Endothelial cell of umbilical vein (primary cell): Measurements from ENCODE around the gene RRM1. TPM values are rescaled to one million over a fixed set of nuclear protein-coding genes. Genes with fewer than 3 reads are reported as not detected.

Experiments used
- BruUV-seq: library from RNA; stranded (reverse); fragments of 400-500 nt; replicated peaks from 2 replicates; lab custom pipeline; 2021; lab: Mats Ljungman, UMichigan
- CTCF ChIA-PET: fragments of 300-600, 350-600 bp; sonication (Branson Sonifier 250); formaldehyde crosslinking; loops from one replicate; lab custom pipeline; 2021; ENCODE audit warnings: antibody characterized with exemption, inconsistent platforms; lab: Charles Lee
- POLR2A ChIA-PET: fragments of 300-600, 350-600 bp; sonication (Branson Sonifier 250); formaldehyde crosslinking; loops from one replicate; lab custom pipeline; 2021; ENCODE audit warnings: antibody characterized with exemption, inconsistent platforms; lab: Charles Lee
- DNase-seq: peaks from one replicate; pipeline ENCODE4 v3.0.0-alpha.2; 2011; ENCODE audit warnings: low read depth, low spot score
- FAIRE-seq: peaks from 2 replicates; lab custom pipeline; 2011; peaks lifted over from hg19 to GRCh38; lab: Jason Lieb, UNC
- H2AFZ ChIP-seq: 2 replicates; pipeline ENCODE4 v1.6.0; 2012; ENCODE audit warnings: low read depth, low read length, control low read depth, inconsistent platforms
- H3K27ac ChIP-seq: 2 replicates; pipeline ENCODE4 v1.5.1; 2011; ENCODE audit warnings: low read depth, mild to moderate bottlenecking, control low read depth, low read length, moderate library complexity; ENCODE audit not compliant: insufficient read depth
- H3K27me3 ChIP-seq, 2 experiments: 2 replicates each; pipeline versions ENCODE4 v1.6.0 to v1.6.1; 2011; ENCODE audit warnings: low read length in 2 of 2, mixed read lengths in 1 of 2; ENCODE audit not compliant: control insufficient read depth in 2 of 2, insufficient read depth in 2 of 2
- H3K36me3 ChIP-seq, 2 experiments: 2 replicates in 1 of 2; 3 replicates in 1 of 2; pipeline ENCODE4 v1.5.1; 2011; ENCODE audit warnings: low read length in 2 of 2, mild to moderate bottlenecking in 1 of 2, moderate library complexity in 1 of 2; ENCODE audit not compliant: control insufficient read depth in 2 of 2, insufficient read depth in 2 of 2; ENCODE audit errors: extremely low read depth in 1 of 2
- H3K4me1 ChIP-seq: 3 replicates; pipeline ENCODE4 v1.5.1; 2011; ENCODE audit warnings: mild to moderate bottlenecking, low read length; ENCODE audit not compliant: control insufficient read depth, insufficient read depth; ENCODE audit errors: extremely low read depth
- H3K4me2 ChIP-seq: 2 replicates; pipeline ENCODE4 v1.6.1; 2011; ENCODE audit warnings: low read length, control low read depth, mixed read lengths; ENCODE audit not compliant: insufficient read depth
- H3K4me3 ChIP-seq, 3 experiments: fragments of 200-600 bp in 1 of 3; sonication (generic), shearing (Covaris generic) in 1 of 3; replicated peaks in 1 of 3; 2 replicates each; pipeline ENCODE4 v1.5.1; 2011 to 2016; ENCODE audit warnings: control low read depth in 3 of 3, low read length in 3 of 3, mild to moderate bottlenecking in 2 of 3, inconsistent platforms in 1 of 3, low read depth in 1 of 3, moderate library complexity in 1 of 3; ENCODE audit not compliant: insufficient read depth in 1 of 3
- H3K79me2 ChIP-seq: 2 replicates; pipeline ENCODE4 v1.6.0; 2012; ENCODE audit warnings: low read length, inconsistent platforms; ENCODE audit not compliant: control insufficient read depth, insufficient read depth
- H3K9ac ChIP-seq: replicated peaks from 2 replicates; pipeline ENCODE3; 2011; ENCODE audit warnings: low read length, control low read depth; ENCODE audit not compliant: insufficient read depth; ENCODE audit errors: extremely low read depth
- H3K9me1 ChIP-seq: replicated peaks from 3 replicates; pipeline ENCODE4 v1.6.0; 2011; ENCODE audit warnings: mild to moderate bottlenecking, low read length; ENCODE audit not compliant: control insufficient read depth, insufficient read depth; ENCODE audit errors: extremely low read depth
- H3K9me3 ChIP-seq: replicated peaks from 2 replicates; pipeline ENCODE4 v1.5.1; 2012; ENCODE audit warnings: low read length, inconsistent platforms; ENCODE audit not compliant: control insufficient read depth, insufficient read depth
- H4K20me1 ChIP-seq: replicated peaks from 2 replicates; pipeline ENCODE3; 2011; ENCODE audit warnings: mild to moderate bottlenecking, low read length; ENCODE audit not compliant: control insufficient read depth, insufficient read depth; ENCODE audit errors: extremely low read depth
- EZH2 ChIP-seq: IDR thresholded peaks from 2 replicates; pipeline ENCODE4 v1.6.1; 2012; ENCODE audit warnings: borderline replicate concordance, low read depth, mild to moderate bottlenecking, moderate library complexity, low read length, inconsistent platforms; ENCODE audit not compliant: severe bottlenecking
- FOS ChIP-seq: IDR thresholded peaks from 2 replicates; pipeline ENCODE4 v1.6.1; 2011; ENCODE audit warnings: mild to moderate bottlenecking, low read length, moderate library complexity, borderline replicate concordance; ENCODE audit not compliant: insufficient read depth
- GATA2 ChIP-seq: IDR thresholded peaks from 2 replicates; pipeline ENCODE4 v1.7.0; 2011; ENCODE audit warnings: low read depth, mild to moderate bottlenecking, moderate library complexity, mixed read lengths, low read length; ENCODE audit not compliant: insufficient read length, insufficient read depth
- JUN ChIP-seq: IDR thresholded peaks from 2 replicates; pipeline ENCODE4 v1.6.1; 2011; ENCODE audit warnings: borderline replicate concordance, low read depth; ENCODE audit not compliant: insufficient read length, insufficient read depth
- MAX ChIP-seq: IDR thresholded peaks from 2 replicates; pipeline ENCODE4 v1.6.1; 2011; ENCODE audit not compliant: insufficient read depth, insufficient read length
- MYC ChIP-seq: IDR thresholded peaks from one replicate; pipeline ENCODE4 v1.6.1; 2011; ENCODE audit warnings: mild to moderate bottlenecking, low read depth, low read length
- POLR2A ChIP-seq: IDR thresholded peaks from 2 replicates; pipeline ENCODE4 v1.6.1; 2012; ENCODE audit warnings: low read depth, mild to moderate bottlenecking, control low read depth, low read length
- POLR2AphosphoS5 ChIP-seq: IDR thresholded peaks from 2 replicates; pipeline ENCODE4 v1.6.1; 2012; ENCODE audit warnings: low read depth, mild to moderate bottlenecking, control low read depth, low read length, moderate library complexity; ENCODE audit not compliant: insufficient read depth
- dilution Hi-C: fragments of 300-500 bp; cut with MboI; formaldehyde crosslinking; loops from one replicate; pipeline ENCODE4 v1.15.0; 2019; ENCODE audit warnings: low sequenced_read_pairs; ENCODE audit not compliant: extremely low pct_ligation_motif_present
- intact Hi-C: fragments of 100-400 bp; cut with micrococcal nuclease; formaldehyde crosslinking; loops from one replicate; pipeline ENCODE4 v1.10.0; 2022
- polyA plus RNA-seq, 4 experiments: library from polyadenylated mRNA; depleted of rRNA in 3 of 4; stranded (reverse) in 3 of 4; unstranded in 1 of 4; fragments of >200 nt; gene quantifications; 2 replicates each; pipeline versions ENCODE4 v1.2.1 to v1.2.3, GENCODE V29; 2011 to 2012; ENCODE audit warnings: missing spikeins in 1 of 4
- total RNA-seq: library from RNA; stranded (reverse); gene quantifications from 2 replicates; pipeline ENCODE4 v1.2.3, GENCODE V29; 2021
- TF ChIP-seq, protein P1 (sequence below), 2 donors: IDR thresholded peaks; 1 replicate in 1 of 2; 2 replicates in 1 of 2; pipeline ENCODE4 v1.5.1; 2011; ENCODE audit warnings: low read length in 2 of 2, mild to moderate bottlenecking in 2 of 2, moderate library complexity in 2 of 2, control low read depth in 1 of 2, inconsistent platforms in 1 of 2, low read depth in 1 of 2; ENCODE audit not compliant: insufficient read depth in 1 of 2; ENCODE audit errors: extremely low read depth in 1 of 2

Gene RRM1
- total and polyA plus RNA-seq, 2 donors (not counting 3 experiments of a cell fraction or from before 2014, with no cell fraction given): 55.3 to 112 TPM

DNA sequence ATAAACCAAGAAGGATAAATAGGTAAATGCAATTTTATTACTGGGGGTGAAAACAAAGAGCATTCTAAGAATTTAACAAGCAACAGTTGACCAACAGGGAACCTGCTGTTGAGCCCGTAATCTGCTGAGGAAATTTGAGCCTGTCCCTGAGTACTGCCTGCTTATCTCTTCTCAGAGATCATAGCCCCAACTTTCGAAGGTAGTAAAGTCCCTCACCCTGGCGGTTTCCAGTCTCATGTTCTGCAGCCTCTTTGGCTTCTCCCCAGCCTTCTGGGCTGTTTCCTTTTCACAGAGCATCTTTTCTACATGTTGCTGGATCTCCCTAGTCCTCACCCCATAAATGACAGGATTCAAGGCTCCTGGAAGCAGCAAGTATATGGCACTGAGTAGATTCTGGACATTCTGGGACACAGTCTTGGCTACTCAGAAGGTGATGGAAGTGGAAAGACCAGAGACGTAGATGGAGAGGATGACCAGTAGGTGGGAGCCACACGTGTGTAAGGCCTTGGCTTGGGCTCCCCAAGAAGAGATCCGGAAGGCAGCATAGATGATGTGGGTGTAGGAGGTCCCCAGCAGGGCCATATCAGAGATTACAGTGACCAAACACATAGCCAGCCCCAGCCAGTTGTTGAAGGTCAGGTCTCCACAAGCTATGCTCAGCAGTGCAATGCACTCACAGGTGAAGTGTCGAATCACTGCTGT is 51.6 kb downstream of the RRM1 start:
- no peak for DNase-seq
- Histone ChIP-seq H3K79me2 (no peaks in the 10 kb centered on the region), H2AFZ (no peak overlapping the region), H3K36me3 (no peaks in the 10 kb centered on the region), H3K9me3 (no peaks in the 10 kb centered on the region), H4K20me1 (no peaks in the 10 kb centered on the region), H3K27ac (no peak overlapping the region), H3K27me3 (peaks cover 0 to 1% of the 10 kb centered on the region in 2 experiments), H3K4me2 (no peak overlapping the region), H3K4me1 (no peaks in the 10 kb centered on the region), H3K4me3 (no peak overlapping the region), H3K9ac (no peak overlapping the region), H3K9me1 (no peaks in the 10 kb centered on the region)
- intact Hi-C loops: no loop called here
- CTCF ChIA-PET: no interaction called here
- TF ChIP-seq MYC: no peak
- TF ChIP-seq EZH2: no peak
- TF ChIP-seq GATA2: no peak
- TF ChIP-seq POLR2A: no peak
- no peak for TF ChIP-seq POLR2AphosphoS5
- TF ChIP-seq FOS: no peak
- TF ChIP-seq JUN: no peak
- TF ChIP-seq, protein P1, sequence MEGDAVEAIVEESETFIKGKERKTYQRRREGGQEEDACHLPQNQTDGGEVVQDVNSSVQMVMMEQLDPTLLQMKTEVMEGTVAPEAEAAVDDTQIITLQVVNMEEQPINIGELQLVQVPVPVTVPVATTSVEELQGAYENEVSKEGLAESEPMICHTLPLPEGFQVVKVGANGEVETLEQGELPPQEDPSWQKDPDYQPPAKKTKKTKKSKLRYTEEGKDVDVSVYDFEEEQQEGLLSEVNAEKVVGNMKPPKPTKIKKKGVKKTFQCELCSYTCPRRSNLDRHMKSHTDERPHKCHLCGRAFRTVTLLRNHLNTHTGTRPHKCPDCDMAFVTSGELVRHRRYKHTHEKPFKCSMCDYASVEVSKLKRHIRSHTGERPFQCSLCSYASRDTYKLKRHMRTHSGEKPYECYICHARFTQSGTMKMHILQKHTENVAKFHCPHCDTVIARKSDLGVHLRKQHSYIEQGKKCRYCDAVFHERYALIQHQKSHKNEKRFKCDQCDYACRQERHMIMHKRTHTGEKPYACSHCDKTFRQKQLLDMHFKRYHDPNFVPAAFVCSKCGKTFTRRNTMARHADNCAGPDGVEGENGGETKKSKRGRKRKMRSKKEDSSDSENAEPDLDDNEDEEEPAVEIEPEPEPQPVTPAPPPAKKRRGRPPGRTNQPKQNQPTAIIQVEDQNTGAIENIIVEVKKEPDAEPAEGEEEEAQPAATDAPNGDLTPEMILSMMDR (IDR thresholded peaks at IDR 0.05; ENCODE audit: extremely low read depth in 1 of 2, insufficient read depth in 1 of 2, low read depth in 1 of 2, low read length in 2 of 2): no peak
- no peak for TF ChIP-seq MAX
- POLR2A ChIA-PET: no interaction called here
- no TSS peak for BruUV-seq
- dilution Hi-C loops: no loop called here
- FAIRE-seq: no peak
